Type B pancreatic cell (in vitro differentiated cells): ENCODE data around the gene SUPT3H. TPM values are rescaled to one million over a fixed set of nuclear protein-coding genes. Genes with fewer than 3 reads are reported as not detected.
"Not testable (repeated sequence)": the region's sequence is repeated elsewhere in the genome, so short reads cannot be mapped to it uniquely, and the experiment has no call there.

Experiments used
- DNase-seq: peaks from one replicate; pipeline ENCODE4 v3.0.0; 2021; ENCODE audit warnings: mixed read lengths; ENCODE audit not compliant: unreplicated experiment; ENCODE audit errors: extremely low spot score
- H3K27ac Mint-ChIP-seq: 2 replicates; pipeline ENCODE4 v1.8.0; 2021; ENCODE audit warnings: mild to moderate bottlenecking, mixed read lengths
- H3K27me3 Mint-ChIP-seq: 2 replicates; pipeline ENCODE4 v1.8.0; 2021; ENCODE audit warnings: mixed read lengths
- H3K36me3 Mint-ChIP-seq: 2 replicates; pipeline ENCODE4 v1.8.0; 2021; ENCODE audit warnings: mixed read lengths
- H3K4me1 Mint-ChIP-seq: one replicate; pipeline ENCODE4 v1.8.0; 2021; ENCODE audit warnings: mixed read lengths; ENCODE audit not compliant: unreplicated experiment
- H3K4me3 Mint-ChIP-seq: 2 replicates; pipeline ENCODE4 v1.8.0; 2021; ENCODE audit warnings: mild to moderate bottlenecking, mixed read lengths
- H3K9me3 Mint-ChIP-seq: 2 replicates; pipeline ENCODE4 v1.8.0; 2021; ENCODE audit warnings: mixed read lengths
- CTCF ChIP-seq: fragments of 200-600 bp; sonication (generic); conservative IDR thresholded peaks from 2 replicates; pipeline ENCODE4 v1.5.0; 2021; ENCODE audit warnings: antibody characterized with exemption, mild to moderate bottlenecking
- total RNA-seq: library from RNA; stranded (reverse); gene quantifications from 2 replicates; pipeline ENCODE4 v1.2.1, GENCODE V29; 2021; ENCODE audit warnings: low replicate concordance

The SUPT3H gene
- total RNA-seq, 1 donor from 2014 or later: 18.4 TPM

GRCh38 chr6:45072673-45073072 is 305.1 kb downstream of the SUPT3H start:
- Mint-ChIP-seq H3K27ac (no peak overlapping the region), H3K4me1 (peaks cover 11% of the 10 kb centered on the region), H3K4me3 (no peak overlapping the region), H3K36me3 (no peaks in the 10 kb centered on the region), H3K9me3 (no peaks in the 10 kb centered on the region), H3K27me3 (no peaks in the 10 kb centered on the region)
- no peak for TF ChIP-seq CTCF
- DNase-seq: no peak

GRCh38 chr6:45072016-45072415 is 305.7 kb downstream of the SUPT3H start:
- Mint-ChIP-seq H3K27me3 (no peaks in the 10 kb centered on the region), H3K36me3 (no peaks in the 10 kb centered on the region), H3K27ac (no peak overlapping the region), H3K4me3 (no peak overlapping the region), H3K4me1 (peaks cover 9% of the 10 kb centered on the region), H3K9me3 (no peaks in the 10 kb centered on the region)
- no peak for DNase-seq
- TF ChIP-seq CTCF: no peak

- Mint-ChIP-seq H3K27me3 (no peaks in the 10 kb centered on the region), H3K4me3 (no peak overlapping the region), H3K27ac (no peak overlapping the region), H3K36me3 (no peaks in the 10 kb centered on the region), H3K4me1 (no peaks in the 10 kb centered on the region), H3K9me3 (no peaks in the 10 kb centered on the region)
- DNase-seq: no peak
- no peak for TF ChIP-seq CTCF
Observed at GRCh38 chr6:45069091-45069490, 308.6 kb downstream of the SUPT3H start.

- DNase-seq, H3K4me3 Mint-ChIP-seq, H3K4me1 Mint-ChIP-seq, H3K27me3 Mint-ChIP-seq, H3K27ac Mint-ChIP-seq, H3K9me3 Mint-ChIP-seq, H3K36me3 Mint-ChIP-seq: not testable (repeated sequence)
Observed at GRCh38 chr6:45067446-45067845, 310.3 kb downstream of the SUPT3H start.

- H3K27ac Mint-ChIP-seq, H3K27me3 Mint-ChIP-seq, H3K36me3 Mint-ChIP-seq, DNase-seq, H3K4me1 Mint-ChIP-seq, H3K9me3 Mint-ChIP-seq: not testable (repeated sequence)
- peak overlapping the region; percentile 28 for H3K4me3 Mint-ChIP-seq
Observed at GRCh38 chr6:45062659-45063058, 315.1 kb downstream of the SUPT3H start.

- Mint-ChIP-seq H3K36me3 (no peaks in the 10 kb centered on the region), H3K4me3 (no peak overlapping the region), H3K27me3 (no peaks in the 10 kb centered on the region), H3K9me3 (no peaks in the 10 kb centered on the region), H3K4me1 (peaks cover 5% of the 10 kb centered on the region), H3K27ac (no peak overlapping the region)
- TF ChIP-seq CTCF: no peak
- no peak for DNase-seq
Observed at GRCh38 chr6:45057711-45058110, 320.0 kb downstream of the SUPT3H start.

- Mint-ChIP-seq H3K9me3 (no peaks in the 10 kb centered on the region), H3K36me3 (no peaks in the 10 kb centered on the region), H3K27me3 (no peaks in the 10 kb centered on the region), H3K4me3 (no peak overlapping the region), H3K4me1 (peaks cover 5% of the 10 kb centered on the region), H3K27ac (no peak overlapping the region)
- no peak for TF ChIP-seq CTCF
- no peak for DNase-seq
Observed at GRCh38 chr6:45054610-45055009, 323.1 kb downstream of the SUPT3H start.
